GM19395 (cell line): ENCODE data around the gene ZDHHC3.

Source experiments
- ATAC-seq: cut with Tn5 transposase; IDR thresholded peaks from one replicate; pipeline ENCODE4 v1.9.1; 2021; ENCODE audit warnings: mild to moderate bottlenecking, moderate library complexity; ENCODE audit not compliant: unreplicated experiment

The ZDHHC3 gene

GRCh38 chr3:44930911-44931310 is 45.1 kb downstream of the ZDHHC3 start:
- ATAC-seq: no peak

- ATAC-seq: no peak
Measured at GRCh38 chr3:44929782-44930181, 46.2 kb downstream of the ZDHHC3 start.

- no peak for ATAC-seq
Measured at GRCh38 chr3:44927371-44927770, 48.6 kb downstream of the ZDHHC3 start.

GRCh38 chr3:44926921-44927320 is 49.1 kb downstream of the ZDHHC3 start:
- no peak for ATAC-seq

GRCh38 chr3:44926172-44926571 is 49.8 kb downstream of the ZDHHC3 start:
- no peak for ATAC-seq

- no peak for ATAC-seq
Measured at GRCh38 chr3:44924457-44925084, 51.4 kb downstream of the ZDHHC3 start.

GRCh38 chr3:44923632-44924456 is 52.1 kb downstream of the ZDHHC3 start:
- no peak for ATAC-seq

GRCh38 chr3:44920081-44920480 is 55.9 kb downstream of the ZDHHC3 start:
- no peak for ATAC-seq

- ATAC-seq: no peak
Measured at GRCh38 chr3:44918581-44918980, 57.4 kb downstream of the ZDHHC3 start.

- ATAC-seq: no peak
Measured at GRCh38 chr3:44918087-44918486, 57.9 kb downstream of the ZDHHC3 start.

- ATAC-seq: no peak
Measured at GRCh38 chr3:44915702-44916438, 60.1 kb downstream of the ZDHHC3 start.

- ATAC-seq: no peak
Measured at GRCh38 chr3:44914936-44915335, 61.0 kb downstream of the ZDHHC3 start.

- no peak for ATAC-seq
Measured at GRCh38 chr3:44913868-44914468, 62.0 kb downstream of the ZDHHC3 start.

GRCh38 chr3:44910693-44911092 is 65.3 kb downstream of the ZDHHC3 start:
- ATAC-seq: no peak

- no peak for ATAC-seq
Measured at GRCh38 chr3:44909063-44909462, 66.9 kb downstream of the ZDHHC3 start.

- no peak for ATAC-seq
Measured at GRCh38 chr3:44907612-44908011, 68.4 kb downstream of the ZDHHC3 start.

- ATAC-seq: no peak
Measured at GRCh38 chr3:44906997-44907396, 69.0 kb downstream of the ZDHHC3 start.

GRCh38 chr3:44905446-44906157 is 70.4 kb downstream of the ZDHHC3 start:
- ATAC-seq: no peak

- ATAC-seq: no peak
Measured at GRCh38 chr3:44903751-44904150, 72.2 kb downstream of the ZDHHC3 start.

- no peak for ATAC-seq
Measured at GRCh38 chr3:44903314-44903713, 72.7 kb downstream of the ZDHHC3 start.

- ATAC-seq: no peak
Measured at GRCh38 chr3:44902628-44903027, 73.3 kb downstream of the ZDHHC3 start.
